ENCODE data around the gene POMGNT1. TPM values are rescaled to one million over a fixed set of nuclear protein-coding genes. Genes with fewer than 3 reads are reported as not detected.
"Not testable (repeated sequence)": the region's sequence is repeated elsewhere in the genome, so short reads cannot be mapped to it uniquely, and the experiment has no call there.

The POMGNT1 gene
- total RNA-seq, 1 donor from 2014 or later: 55.7 TPM

DNA sequence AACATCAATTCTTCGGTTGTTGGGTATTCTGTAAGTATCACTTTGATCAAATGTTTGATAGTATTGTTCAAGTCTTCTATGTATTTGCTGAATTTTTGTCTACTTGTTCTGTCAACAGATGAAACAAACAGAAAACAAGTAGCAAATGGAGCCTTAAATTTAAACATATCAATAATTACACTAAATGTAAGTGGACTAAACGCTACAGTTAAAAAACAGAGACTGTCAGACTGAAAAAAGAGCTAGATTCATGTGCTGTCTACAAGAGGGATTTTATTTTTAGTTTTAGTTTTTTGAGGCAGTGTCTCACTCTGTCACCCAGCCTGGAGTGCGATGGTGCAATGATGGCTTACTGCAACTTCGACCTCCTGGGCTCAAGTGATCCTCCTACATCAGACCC lies 38.6 kb upstream of the POMGNT1 start:
- Mint-ChIP-seq H3K4me1 (no peaks in the 10 kb centered on the region), H3K36me3 (peaks cover 2% of the 10 kb centered on the region), H3K4me3 (no peak overlapping the region), H3K9me3 (peaks cover 23% of the 10 kb centered on the region), H3K27ac (no peak overlapping the region), H3K27me3 (ENCODE audit: insufficient read depth, low read depth) (no peaks in the 10 kb centered on the region)
- no peak overlapping the region for H2AFZ ChIP-seq (replicated peaks)
- H4K20me1 ChIP-seq (ENCODE audit: low read depth): no peaks in the 10 kb centered on the region
- H3K36me3 ChIP-seq: no peaks in the 10 kb centered on the region
- peaks cover 6% of the 10 kb centered on the region for H3K9me3 ChIP-seq (ENCODE audit: low read depth)
- no peaks in the 10 kb centered on the region for H3K4me1 ChIP-seq
- H3K27ac ChIP-seq: no peak overlapping the region
- no peak overlapping the region for H3K4me3 ChIP-seq
- no peaks in the 10 kb centered on the region for H3K79me2 ChIP-seq (ENCODE audit: low read depth)
- H3K4me2 ChIP-seq: no peak overlapping the region
- no peak for DNase-seq (ENCODE audit: low spot score)
- no peak overlapping the region for H3K9ac ChIP-seq
- H3F3A ChIP-seq (ENCODE audit: low read depth): no peaks in the 10 kb centered on the region
- no peaks in the 10 kb centered on the region for H3K27me3 ChIP-seq
- TF ChIP-seq EZH2phosphoT487 (IDR thresholded peaks at IDR 0.05) (no peak), EZH2 (IDR thresholded peaks at IDR 0.05) (no peak)
- TF ChIP-seq, protein P1, sequence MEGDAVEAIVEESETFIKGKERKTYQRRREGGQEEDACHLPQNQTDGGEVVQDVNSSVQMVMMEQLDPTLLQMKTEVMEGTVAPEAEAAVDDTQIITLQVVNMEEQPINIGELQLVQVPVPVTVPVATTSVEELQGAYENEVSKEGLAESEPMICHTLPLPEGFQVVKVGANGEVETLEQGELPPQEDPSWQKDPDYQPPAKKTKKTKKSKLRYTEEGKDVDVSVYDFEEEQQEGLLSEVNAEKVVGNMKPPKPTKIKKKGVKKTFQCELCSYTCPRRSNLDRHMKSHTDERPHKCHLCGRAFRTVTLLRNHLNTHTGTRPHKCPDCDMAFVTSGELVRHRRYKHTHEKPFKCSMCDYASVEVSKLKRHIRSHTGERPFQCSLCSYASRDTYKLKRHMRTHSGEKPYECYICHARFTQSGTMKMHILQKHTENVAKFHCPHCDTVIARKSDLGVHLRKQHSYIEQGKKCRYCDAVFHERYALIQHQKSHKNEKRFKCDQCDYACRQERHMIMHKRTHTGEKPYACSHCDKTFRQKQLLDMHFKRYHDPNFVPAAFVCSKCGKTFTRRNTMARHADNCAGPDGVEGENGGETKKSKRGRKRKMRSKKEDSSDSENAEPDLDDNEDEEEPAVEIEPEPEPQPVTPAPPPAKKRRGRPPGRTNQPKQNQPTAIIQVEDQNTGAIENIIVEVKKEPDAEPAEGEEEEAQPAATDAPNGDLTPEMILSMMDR (IDR thresholded peaks at IDR 0.05): no peak

DNA sequence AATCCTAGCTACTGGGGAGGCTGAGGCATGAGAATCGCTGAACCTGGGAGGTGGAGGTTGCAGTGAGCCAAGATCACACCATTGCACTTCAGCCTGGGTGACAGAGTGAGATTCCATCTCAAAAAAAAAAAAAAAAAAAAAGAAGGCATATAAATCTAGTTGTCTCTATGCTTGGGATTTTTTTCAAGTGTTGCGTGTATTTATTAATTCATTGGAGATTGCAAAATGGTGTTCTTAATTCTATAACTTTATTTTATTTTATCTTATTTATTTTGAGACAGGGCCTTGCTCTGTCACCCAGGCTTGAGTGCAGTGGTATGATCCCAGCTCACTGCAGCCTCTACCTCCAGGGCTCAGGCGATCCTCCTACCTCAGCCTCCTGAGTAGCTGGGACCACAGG lies 33.0 kb upstream of the POMGNT1 start:
- not testable (repeated sequence) for H3K4me3 Mint-ChIP-seq; H3K36me3 Mint-ChIP-seq; H3K4me1 Mint-ChIP-seq; H3K4me2 ChIP-seq; H3K27me3 Mint-ChIP-seq (ENCODE audit: insufficient read depth, low read depth); H3K36me3 ChIP-seq; H4K20me1 ChIP-seq (ENCODE audit: low read depth); H3K27me3 ChIP-seq; H2AFZ ChIP-seq (replicated peaks); H3K9ac ChIP-seq; H3K27ac Mint-ChIP-seq; H3K9me3 ChIP-seq (ENCODE audit: low read depth); DNase-seq (ENCODE audit: low spot score); H3K27ac ChIP-seq; H3K4me3 ChIP-seq; H3K9me3 Mint-ChIP-seq; H3F3A ChIP-seq (ENCODE audit: low read depth); H3K4me1 ChIP-seq; H3K79me2 ChIP-seq (ENCODE audit: low read depth)

DNA sequence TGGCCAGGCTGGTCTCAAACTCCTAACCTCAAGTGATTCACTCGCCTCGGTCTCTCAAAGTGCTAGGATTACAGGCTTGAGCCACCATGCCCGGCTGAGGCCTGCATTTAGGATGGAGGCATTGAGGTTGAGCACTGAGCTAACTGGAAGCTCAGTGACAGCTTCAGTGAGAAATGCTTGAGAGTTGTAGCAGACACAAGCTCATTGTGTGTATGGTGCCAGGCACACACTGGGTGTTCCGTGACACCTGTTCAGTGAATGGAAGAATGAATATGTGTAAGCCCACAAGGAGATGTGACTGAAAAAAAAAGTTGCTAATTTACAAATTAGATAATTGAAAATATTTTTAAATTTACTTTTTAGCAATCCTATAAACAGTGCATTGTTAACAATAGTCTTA lies 26.7 kb upstream of the POMGNT1 start:
- Mint-ChIP-seq H3K27me3 (ENCODE audit: insufficient read depth, low read depth) (peaks cover 9% of the 10 kb centered on the region), H3K9me3 (no peaks in the 10 kb centered on the region), H3K36me3 (no peaks in the 10 kb centered on the region), H3K27ac (no peak overlapping the region), H3K4me3 (no peak overlapping the region), H3K4me1 (peaks cover 49% of the 10 kb centered on the region)
- no peaks in the 10 kb centered on the region for H3K9me3 ChIP-seq (ENCODE audit: low read depth)
- H3K4me3 ChIP-seq: no peak overlapping the region
- H3K9ac ChIP-seq: no peak overlapping the region
- peaks cover 25% of the 10 kb centered on the region for H3K4me1 ChIP-seq
- no peaks in the 10 kb centered on the region for H4K20me1 ChIP-seq (ENCODE audit: low read depth)
- no peak overlapping the region for H3K27ac ChIP-seq
- no peak for TF ChIP-seq EZH2 (IDR thresholded peaks at IDR 0.05)
- no peak for TF ChIP-seq EZH2phosphoT487 (IDR thresholded peaks at IDR 0.05)
- TF ChIP-seq, protein P1 (IDR thresholded peaks at IDR 0.05): no peak
- no peak overlapping the region for H2AFZ ChIP-seq (replicated peaks)
- H3F3A ChIP-seq (ENCODE audit: low read depth): peaks cover 31% of the 10 kb centered on the region
- H3K36me3 ChIP-seq: no peaks in the 10 kb centered on the region
- no peak overlapping the region for H3K4me2 ChIP-seq
- no peaks in the 10 kb centered on the region for H3K27me3 ChIP-seq
- H3K79me2 ChIP-seq (ENCODE audit: low read depth): no peaks in the 10 kb centered on the region
- no peak for DNase-seq (ENCODE audit: low spot score)

DNA sequence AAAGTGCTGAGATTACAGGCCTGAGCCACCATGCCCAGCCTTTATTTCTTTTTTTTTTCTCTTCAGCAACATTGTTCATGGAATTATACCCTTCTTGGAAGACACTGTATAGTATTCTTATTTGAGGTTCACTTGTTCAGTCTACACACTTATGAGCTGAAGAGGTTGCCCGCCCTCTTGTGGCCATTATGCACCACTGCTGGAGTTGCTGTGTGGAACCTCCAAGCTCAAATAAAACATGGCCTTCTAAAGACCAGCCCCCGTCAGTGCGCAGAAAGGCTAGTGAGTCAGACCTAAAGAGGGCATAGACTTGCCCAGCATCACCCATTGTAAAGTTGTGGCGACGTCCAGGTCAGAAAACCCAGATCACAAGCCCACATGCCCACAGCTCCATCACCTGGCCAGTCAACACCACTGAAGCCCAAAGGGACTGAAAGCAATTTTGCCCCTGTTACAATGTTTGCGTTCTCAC lies 25.3 kb upstream of the POMGNT1 start:
- peaks cover 54% of the 10 kb centered on the region for H3K4me1 Mint-ChIP-seq
- peak overlapping the region; percentile 62 for H3K27ac Mint-ChIP-seq
- Histone ChIP-seq H3K4me1 (peaks cover 25% of the 10 kb centered on the region), H3K4me2 (no peak overlapping the region), H3K27me3 (no peaks in the 10 kb centered on the region), H3K9ac (no peak overlapping the region), H4K20me1 (ENCODE audit: low read depth) (no peaks in the 10 kb centered on the region), H3K27ac (no peak overlapping the region), H3K79me2 (ENCODE audit: low read depth) (no peaks in the 10 kb centered on the region), H3K4me3 (no peak overlapping the region), H3K36me3 (no peaks in the 10 kb centered on the region), H2AFZ (replicated peaks) (peak overlapping the region; percentile 73), H3K9me3 (ENCODE audit: low read depth) (no peaks in the 10 kb centered on the region), H3F3A (ENCODE audit: low read depth) (peaks cover 31% of the 10 kb centered on the region)
- no peaks in the 10 kb centered on the region for H3K9me3 Mint-ChIP-seq
- TF ChIP-seq EZH2 (IDR thresholded peaks at IDR 0.05) (no peak), EZH2phosphoT487 (IDR thresholded peaks at IDR 0.05) (no peak)
- TF ChIP-seq, protein P1 (IDR thresholded peaks at IDR 0.05): peak; percentile 98
- H3K27me3 Mint-ChIP-seq (ENCODE audit: insufficient read depth, low read depth): peaks cover 9% of the 10 kb centered on the region
- DNase-seq (ENCODE audit: low spot score): peak; percentile 89
- peak overlapping the region; percentile 18 for H3K4me3 Mint-ChIP-seq
- H3K36me3 Mint-ChIP-seq: no peaks in the 10 kb centered on the region

DNA sequence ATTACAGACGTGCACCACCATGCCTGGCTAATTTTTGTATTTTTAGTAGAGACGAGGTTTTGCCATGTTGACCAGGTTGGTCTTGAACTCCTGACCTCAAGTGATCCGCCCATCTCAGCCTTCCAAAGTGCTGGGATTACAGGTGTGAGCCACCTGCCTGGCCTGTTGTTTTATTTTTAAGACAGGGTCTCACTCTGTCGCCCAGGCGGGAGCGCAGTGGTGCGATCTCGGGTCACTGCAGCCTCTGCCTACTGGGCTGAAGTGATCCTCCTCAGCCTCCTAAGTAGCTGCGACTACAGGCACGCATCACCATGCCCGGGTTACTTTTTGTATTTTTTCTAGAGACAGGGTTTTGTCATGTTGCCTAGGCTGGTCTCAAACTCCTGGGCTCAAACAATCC lies 24.8 kb upstream of the POMGNT1 start:
- H3K9me3 Mint-ChIP-seq; H3K9me3 ChIP-seq (ENCODE audit: low read depth); H3K36me3 Mint-ChIP-seq; H3K9ac ChIP-seq; H3K27ac ChIP-seq; H2AFZ ChIP-seq (replicated peaks); H3K36me3 ChIP-seq; H4K20me1 ChIP-seq (ENCODE audit: low read depth); H3K27me3 ChIP-seq; H3K27me3 Mint-ChIP-seq (ENCODE audit: insufficient read depth, low read depth); H3K4me3 ChIP-seq; H3K4me2 ChIP-seq; H3K79me2 ChIP-seq (ENCODE audit: low read depth); DNase-seq (ENCODE audit: low spot score): not testable (repeated sequence)
- H3K27ac Mint-ChIP-seq: peak overlapping the region; percentile 68
- Histone ChIP-seq H3F3A (ENCODE audit: low read depth) (peaks cover 31% of the 10 kb centered on the region), H3K4me1 (peaks cover 25% of the 10 kb centered on the region)
- H3K4me3 Mint-ChIP-seq: peak overlapping the region; percentile 30
- H3K4me1 Mint-ChIP-seq: peaks cover 54% of the 10 kb centered on the region
